ENCODE results near the gene ROR1.

GRCh38 chr1:63777965-63778880 lies 4.4 kb downstream of the ROR1 start:
- no peak for TF ChIP-seq BRF1 (IDR thresholded peaks at IDR 0.05; ENCODE audit: borderline replicate concordance, extremely low read depth, insufficient read length)
- no peak for TF ChIP-seq RBM39 (optimal IDR thresholded peaks at IDR 0.05; ENCODE audit: low read depth, low read length)
- TF ChIP-seq ILK (tag; IDR thresholded peaks at IDR 0.05; ENCODE audit: borderline replicate concordance, low read depth), result no peak
- TF ChIP-seq HDAC2 (IDR thresholded peaks at IDR 0.05), result no peak
- no peak for TF ChIP-seq NR1H2 (CRISPR knock-in tag; IDR thresholded peaks at IDR 0.05)
- no peak for TF ChIP-seq MCM3 (IDR thresholded peaks at IDR 0.05)
- TF ChIP-seq, protein P1, sequence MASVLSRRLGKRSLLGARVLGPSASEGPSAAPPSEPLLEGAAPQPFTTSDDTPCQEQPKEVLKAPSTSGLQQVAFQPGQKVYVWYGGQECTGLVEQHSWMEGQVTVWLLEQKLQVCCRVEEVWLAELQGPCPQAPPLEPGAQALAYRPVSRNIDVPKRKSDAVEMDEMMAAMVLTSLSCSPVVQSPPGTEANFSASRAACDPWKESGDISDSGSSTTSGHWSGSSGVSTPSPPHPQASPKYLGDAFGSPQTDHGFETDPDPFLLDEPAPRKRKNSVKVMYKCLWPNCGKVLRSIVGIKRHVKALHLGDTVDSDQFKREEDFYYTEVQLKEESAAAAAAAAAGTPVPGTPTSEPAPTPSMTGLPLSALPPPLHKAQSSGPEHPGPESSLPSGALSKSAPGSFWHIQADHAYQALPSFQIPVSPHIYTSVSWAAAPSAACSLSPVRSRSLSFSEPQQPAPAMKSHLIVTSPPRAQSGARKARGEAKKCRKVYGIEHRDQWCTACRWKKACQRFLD (CRISPR knock-in tag; IDR thresholded peaks at IDR 0.05), result no peak
- TF ChIP-seq JUN (IDR thresholded peaks at IDR 0.05; ENCODE audit: borderline replicate concordance, low read depth, low read length), result no peak
- no peak for TF ChIP-seq JUN (CRISPR knock-in tag; IDR thresholded peaks at IDR 0.05; ENCODE audit: borderline replicate concordance)
- TF ChIP-seq POLR2A (conservative IDR thresholded peaks at IDR 0.05), result no peak
- TF ChIP-seq MEIS2 (IDR thresholded peaks at IDR 0.05; ENCODE audit: partially characterized antibody), result no peak
- no peak for TF ChIP-seq CTCF (IDR thresholded peaks at IDR 0.05 in 2 of 3, conservative IDR thresholded peaks at IDR 0.05 in 1 of 3; ENCODE audit: insufficient read depth in 2 of 3, low read depth in 1 of 3, low read length in 3 of 3)
- no peak for TF ChIP-seq CHD2 (IDR thresholded peaks at IDR 0.05; ENCODE audit: low read depth, low read length)
- TF ChIP-seq, protein P2, sequence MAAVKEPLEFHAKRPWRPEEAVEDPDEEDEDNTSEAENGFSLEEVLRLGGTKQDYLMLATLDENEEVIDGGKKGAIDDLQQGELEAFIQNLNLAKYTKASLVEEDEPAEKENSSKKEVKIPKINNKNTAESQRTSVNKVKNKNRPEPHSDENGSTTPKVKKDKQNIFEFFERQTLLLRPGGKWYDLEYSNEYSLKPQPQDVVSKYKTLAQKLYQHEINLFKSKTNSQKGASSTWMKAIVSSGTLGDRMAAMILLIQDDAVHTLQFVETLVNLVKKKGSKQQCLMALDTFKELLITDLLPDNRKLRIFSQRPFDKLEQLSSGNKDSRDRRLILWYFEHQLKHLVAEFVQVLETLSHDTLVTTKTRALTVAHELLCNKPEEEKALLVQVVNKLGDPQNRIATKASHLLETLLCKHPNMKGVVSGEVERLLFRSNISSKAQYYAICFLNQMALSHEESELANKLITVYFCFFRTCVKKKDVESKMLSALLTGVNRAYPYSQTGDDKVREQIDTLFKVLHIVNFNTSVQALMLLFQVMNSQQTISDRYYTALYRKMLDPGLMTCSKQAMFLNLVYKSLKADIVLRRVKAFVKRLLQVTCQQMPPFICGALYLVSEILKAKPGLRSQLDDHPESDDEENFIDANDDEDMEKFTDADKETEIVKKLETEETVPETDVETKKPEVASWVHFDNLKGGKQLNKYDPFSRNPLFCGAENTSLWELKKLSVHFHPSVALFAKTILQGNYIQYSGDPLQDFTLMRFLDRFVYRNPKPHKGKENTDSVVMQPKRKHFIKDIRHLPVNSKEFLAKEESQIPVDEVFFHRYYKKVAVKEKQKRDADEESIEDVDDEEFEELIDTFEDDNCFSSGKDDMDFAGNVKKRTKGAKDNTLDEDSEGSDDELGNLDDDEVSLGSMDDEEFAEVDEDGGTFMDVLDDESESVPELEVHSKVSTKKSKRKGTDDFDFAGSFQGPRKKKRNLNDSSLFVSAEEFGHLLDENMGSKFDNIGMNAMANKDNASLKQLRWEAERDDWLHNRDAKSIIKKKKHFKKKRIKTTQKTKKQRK (IDR thresholded peaks at IDR 0.05; ENCODE audit: borderline replicate concordance, low read depth, low read length), result no peak
- TF ChIP-seq ZNF274 (IDR thresholded peaks at IDR 0.05; ENCODE audit: borderline replicate concordance, low read depth, low read length), result no peak
